ENCODE data around the gene CDH10. TPM values are rescaled to one million over a fixed set of nuclear protein-coding genes. Genes with fewer than 3 reads are reported as not detected.

The CDH10 gene
- total RNA-seq, 1 donor from 2014 or later = not detected

GRCh38 chr5:24602188-24602587, 42.6 kb downstream of the CDH10 start:
- no peak for DNase-seq (ENCODE audit: low read depth in 2 of 2)

GRCh38 chr5:24598956-24599355, 45.8 kb downstream of the CDH10 start:
- DNase-seq (ENCODE audit: low read depth in 2 of 2) = no peak

- DNase-seq (ENCODE audit: low read depth in 2 of 2) = no peak
These were observed 49.4 kb downstream of the CDH10 start for GRCh38 chr5:24595329-24595728.

GRCh38 chr5:24591426-24591825, 53.4 kb downstream of the CDH10 start:
- no peak for DNase-seq (ENCODE audit: low read depth in 2 of 2)

GRCh38 chr5:24589566-24589965, 55.2 kb downstream of the CDH10 start:
- DNase-seq (ENCODE audit: low read depth in 2 of 2) = no peak

GRCh38 chr5:24585751-24586150, 59.0 kb downstream of the CDH10 start:
- no peak for DNase-seq (ENCODE audit: low read depth in 2 of 2)

- DNase-seq (ENCODE audit: low read depth in 2 of 2) = no peak
These were observed 73.5 kb downstream of the CDH10 start for GRCh38 chr5:24571302-24571701.

- DNase-seq (ENCODE audit: low read depth in 2 of 2) = no peak
These were observed 77.8 kb downstream of the CDH10 start for GRCh38 chr5:24566933-24567332.

GRCh38 chr5:24555229-24555628, 89.5 kb downstream of the CDH10 start:
- DNase-seq (ENCODE audit: low read depth in 2 of 2) = no peak

GRCh38 chr5:24547132-24547531, 97.6 kb downstream of the CDH10 start:
- no peak for DNase-seq (ENCODE audit: low read depth in 2 of 2)

GRCh38 chr5:24539613-24540012, 105.2 kb downstream of the CDH10 start:
- DNase-seq (ENCODE audit: low read depth in 2 of 2) = no peak

GRCh38 chr5:24538346-24538745, 106.4 kb downstream of the CDH10 start:
- no peak for DNase-seq (ENCODE audit: low read depth in 2 of 2)

- DNase-seq (ENCODE audit: low read depth in 2 of 2) = no peak
These were observed 109.1 kb downstream of the CDH10 start for GRCh38 chr5:24535646-24536045.

GRCh38 chr5:24530906-24531305, 113.9 kb downstream of the CDH10 start:
- no peak for DNase-seq (ENCODE audit: low read depth in 2 of 2)

GRCh38 chr5:24525414-24525813, 119.4 kb downstream of the CDH10 start:
- DNase-seq (ENCODE audit: low read depth in 2 of 2) = no peak

GRCh38 chr5:24512423-24512822, 132.4 kb downstream of the CDH10 start:
- DNase-seq (ENCODE audit: low read depth in 2 of 2) = no peak

GRCh38 chr5:24510523-24510988, 134.2 kb downstream of the CDH10 start:
- DNase-seq (ENCODE audit: low read depth in 2 of 2) = no peak

- no peak for DNase-seq (ENCODE audit: low read depth in 2 of 2)
These were observed 134.8 kb downstream of the CDH10 start for GRCh38 chr5:24509943-24510342.

- DNase-seq (ENCODE audit: low read depth in 2 of 2) = no peak
These were observed 139.5 kb downstream of the CDH10 start for GRCh38 chr5:24505258-24505657.

GRCh38 chr5:24497591-24498157, 147.1 kb downstream of the CDH10 start:
- DNase-seq (ENCODE audit: low read depth in 2 of 2) = no peak

GRCh38 chr5:24497145-24497544, 147.6 kb downstream of the CDH10 start:
- no peak for DNase-seq (ENCODE audit: low read depth in 2 of 2)

- no peak for DNase-seq (ENCODE audit: low read depth in 2 of 2)
These were observed 148.5 kb downstream of the CDH10 start for GRCh38 chr5:24496268-24496667.

- no peak for DNase-seq (ENCODE audit: low read depth in 2 of 2)
These were observed 152.5 kb downstream of the CDH10 start for GRCh38 chr5:24492229-24492628.

- no peak for DNase-seq (ENCODE audit: low read depth in 2 of 2)
These were observed 153.3 kb downstream of the CDH10 start for GRCh38 chr5:24491490-24491889.

Measured in lung microvascular endothelial cell (primary cell).